ENCODE data around the gene EFCAB11.

Gene EFCAB11

GRCh38 chr14:89792489-89793366, 161.8 kb downstream of the EFCAB11 start:
- FAIRE-seq (no peak), DNase-seq (ENCODE audit: insufficient read length, low spot score) (no peak)
- no peak for TF ChIP-seq POLR2A (IDR thresholded peaks at IDR 0.05; ENCODE audit: low read depth, low read length)

DNA sequence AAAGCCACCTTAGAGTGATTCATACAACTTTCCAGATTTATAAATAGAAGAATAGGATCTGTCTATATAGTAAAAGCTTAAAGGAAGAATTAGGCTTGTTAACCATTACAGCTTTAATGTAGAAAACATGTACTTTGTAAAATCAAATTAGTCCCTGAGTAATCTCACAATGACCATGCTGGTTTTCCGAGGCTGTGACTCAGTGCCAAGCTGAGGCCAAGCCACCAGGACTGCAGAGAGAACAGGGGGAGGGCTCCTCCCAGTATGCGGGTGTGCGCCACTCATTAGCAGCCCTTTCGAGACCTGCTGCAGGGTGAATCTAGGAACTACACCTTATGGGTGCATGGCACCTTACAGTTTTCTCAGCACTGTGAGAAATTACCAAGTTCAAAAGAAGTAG, 167.0 kb downstream of the EFCAB11 start:
- no peak for TF ChIP-seq POLR2A (IDR thresholded peaks at IDR 0.05; ENCODE audit: low read depth, low read length)
- DNase-seq (ENCODE audit: insufficient read length, low spot score): no peak
- FAIRE-seq: no peak

DNA sequence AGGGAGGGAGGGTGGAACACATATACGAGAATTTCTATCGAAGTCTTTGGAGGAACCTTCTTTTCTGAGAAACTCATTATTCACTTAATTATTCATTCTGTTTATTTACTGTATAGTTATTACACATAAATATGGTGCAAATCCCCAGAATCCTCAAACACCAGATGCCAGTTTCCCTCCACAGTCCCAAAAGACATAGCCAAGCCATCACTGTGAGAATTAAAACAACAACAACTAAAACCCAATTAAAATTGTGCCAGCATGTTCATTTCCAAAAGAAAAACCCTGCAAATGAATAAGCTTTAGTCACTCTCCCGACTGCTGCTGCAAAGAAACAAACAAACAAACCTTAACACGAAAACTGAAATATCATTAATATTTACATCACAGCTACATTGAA, 173.5 kb downstream of the EFCAB11 start:
- DNase-seq (ENCODE audit: insufficient read length, low spot score) (no peak), FAIRE-seq (no peak)
- no peak for TF ChIP-seq POLR2A (IDR thresholded peaks at IDR 0.05; ENCODE audit: low read depth, low read length)

- FAIRE-seq: no peak
- no peak for TF ChIP-seq POLR2A (IDR thresholded peaks at IDR 0.05; ENCODE audit: low read depth, low read length)
- no peak for DNase-seq (ENCODE audit: insufficient read length, low spot score)
Measured at GRCh38 chr14:89779707-89780106, 174.8 kb downstream of the EFCAB11 start.

DNA sequence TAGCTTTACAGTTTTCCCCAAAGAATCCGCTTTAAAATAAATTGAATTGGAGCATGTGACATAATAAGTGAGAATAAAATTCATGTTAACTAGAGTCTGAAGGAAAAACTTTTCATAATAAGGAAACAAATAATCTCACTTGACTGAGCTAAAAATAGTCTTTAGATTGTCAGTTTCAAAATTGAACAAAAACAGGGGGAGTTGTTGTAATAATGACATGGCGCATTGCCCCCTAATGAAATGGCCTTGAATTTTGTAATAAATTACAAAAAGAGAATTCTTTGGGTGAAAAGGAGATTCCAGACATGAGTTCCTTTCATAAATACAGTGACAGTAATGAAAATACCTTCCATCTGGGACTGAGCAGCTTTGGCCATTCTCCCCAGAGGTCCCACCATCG, 178.6 kb downstream of the EFCAB11 start:
- DNase-seq (ENCODE audit: insufficient read length, low spot score): no peak
- TF ChIP-seq POLR2A (IDR thresholded peaks at IDR 0.05; ENCODE audit: low read depth, low read length): no peak
- FAIRE-seq: no peak

DNA sequence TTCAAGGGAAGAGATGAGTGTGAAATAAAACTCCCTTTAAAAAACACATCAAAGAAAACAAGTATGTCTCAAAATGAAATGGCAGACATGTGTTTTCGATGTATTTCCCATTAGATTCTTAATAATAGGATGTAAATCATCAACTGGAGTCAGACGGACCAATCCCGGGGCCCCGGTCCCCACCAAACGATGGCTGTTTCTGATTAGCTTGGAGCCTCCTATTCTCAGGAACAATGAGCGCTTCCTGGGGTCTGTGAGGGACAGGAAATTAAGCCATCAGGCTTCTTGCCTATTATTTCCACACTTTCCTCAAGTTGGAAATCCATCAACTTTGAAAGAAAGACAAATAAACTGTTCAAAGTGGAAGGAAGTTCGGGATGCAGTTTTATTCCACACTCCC, 179.4 kb downstream of the EFCAB11 start:
- no peak for TF ChIP-seq POLR2A (IDR thresholded peaks at IDR 0.05; ENCODE audit: low read depth, low read length)
- DNase-seq (ENCODE audit: insufficient read length, low spot score) (no peak), FAIRE-seq (no peak)

- TF ChIP-seq POLR2A (IDR thresholded peaks at IDR 0.05; ENCODE audit: low read depth, low read length): no peak
- DNase-seq (ENCODE audit: insufficient read length, low spot score) (peak; percentile 52), FAIRE-seq (peak; percentile 69)
Measured at GRCh38 chr14:89773644-89774316, 180.8 kb downstream of the EFCAB11 start.

DNA sequence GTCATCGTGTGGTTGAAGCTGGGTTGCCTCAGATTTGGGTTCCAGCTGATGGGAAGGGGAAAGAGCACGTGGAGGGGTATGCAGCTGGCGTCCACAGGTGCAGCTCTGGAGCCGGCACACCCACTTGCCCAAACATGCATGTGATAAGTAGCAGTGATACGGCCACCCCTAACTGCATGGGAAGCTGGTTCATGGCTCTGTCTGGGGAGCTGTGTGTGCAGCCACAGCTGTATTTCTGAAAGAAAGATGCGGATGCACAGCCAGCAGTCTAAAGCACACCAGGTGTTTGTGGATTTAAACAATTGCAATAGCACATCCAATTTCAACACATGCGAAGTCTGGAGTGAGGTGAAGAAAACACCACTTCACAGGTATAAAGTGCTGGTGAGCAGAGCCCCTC, 181.4 kb downstream of the EFCAB11 start:
- DNase-seq (ENCODE audit: insufficient read length, low spot score) (no peak), FAIRE-seq (no peak)
- no peak for TF ChIP-seq POLR2A (IDR thresholded peaks at IDR 0.05; ENCODE audit: low read depth, low read length)

DNA sequence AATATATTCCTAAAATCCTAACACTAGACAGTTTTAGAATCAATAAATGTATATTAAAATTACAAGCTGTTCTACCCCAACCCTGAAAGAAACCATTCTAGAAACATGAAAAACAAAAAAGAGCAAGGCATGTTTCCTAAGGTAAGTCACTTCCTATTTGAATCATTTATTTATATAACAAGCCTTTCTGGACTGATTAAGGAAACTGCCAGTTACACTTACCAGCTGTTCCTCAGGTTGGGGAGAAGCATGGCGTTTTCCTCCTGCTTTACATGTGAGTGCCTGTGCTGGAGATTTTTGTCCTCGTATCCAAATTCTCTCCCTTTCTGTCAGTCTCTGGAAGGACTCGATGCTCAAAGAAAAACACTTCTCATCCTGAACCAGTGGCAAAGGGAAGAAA, 183.3 kb downstream of the EFCAB11 start:
- TF ChIP-seq POLR2A (IDR thresholded peaks at IDR 0.05; ENCODE audit: low read depth, low read length): no peak
- FAIRE-seq (no peak), DNase-seq (ENCODE audit: insufficient read length, low spot score) (no peak)

- no peak for TF ChIP-seq POLR2A (IDR thresholded peaks at IDR 0.05; ENCODE audit: low read depth, low read length)
- DNase-seq (ENCODE audit: insufficient read length, low spot score) (no peak), FAIRE-seq (no peak)
Measured at GRCh38 chr14:89767861-89768268, 186.7 kb downstream of the EFCAB11 start.

- DNase-seq (ENCODE audit: insufficient read length, low spot score) (no peak), FAIRE-seq (no peak)
- TF ChIP-seq POLR2A (IDR thresholded peaks at IDR 0.05; ENCODE audit: low read depth, low read length): no peak
Measured at GRCh38 chr14:89767131-89767530, 187.4 kb downstream of the EFCAB11 start.

DNA sequence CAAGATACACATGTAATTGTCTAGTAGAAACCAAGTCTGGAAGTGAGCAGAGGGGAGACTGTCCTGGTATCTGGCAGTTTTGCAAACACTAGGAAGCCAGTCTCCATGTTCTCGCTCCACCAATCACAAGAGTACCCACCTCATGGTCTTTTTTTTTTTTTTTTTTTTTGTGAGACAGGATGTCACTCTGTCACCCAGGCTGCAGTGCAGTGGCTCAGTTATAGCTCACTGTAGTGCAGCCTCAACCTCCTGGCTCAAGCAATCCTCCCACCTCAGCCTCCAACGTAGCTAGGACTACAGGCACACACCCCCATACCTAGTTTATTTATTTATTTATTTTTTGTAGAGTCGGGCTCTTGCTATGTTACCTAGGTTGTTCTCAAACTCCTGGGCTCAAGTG, 189.2 kb downstream of the EFCAB11 start:
- FAIRE-seq (no peak), DNase-seq (ENCODE audit: insufficient read length, low spot score) (no peak)
- no peak for TF ChIP-seq POLR2A (IDR thresholded peaks at IDR 0.05; ENCODE audit: low read depth, low read length)

GRCh38 chr14:89760086-89760485, 194.4 kb downstream of the EFCAB11 start:
- no peak for TF ChIP-seq POLR2A (IDR thresholded peaks at IDR 0.05; ENCODE audit: low read depth, low read length)
- FAIRE-seq (no peak), DNase-seq (ENCODE audit: insufficient read length, low spot score) (no peak)

DNA sequence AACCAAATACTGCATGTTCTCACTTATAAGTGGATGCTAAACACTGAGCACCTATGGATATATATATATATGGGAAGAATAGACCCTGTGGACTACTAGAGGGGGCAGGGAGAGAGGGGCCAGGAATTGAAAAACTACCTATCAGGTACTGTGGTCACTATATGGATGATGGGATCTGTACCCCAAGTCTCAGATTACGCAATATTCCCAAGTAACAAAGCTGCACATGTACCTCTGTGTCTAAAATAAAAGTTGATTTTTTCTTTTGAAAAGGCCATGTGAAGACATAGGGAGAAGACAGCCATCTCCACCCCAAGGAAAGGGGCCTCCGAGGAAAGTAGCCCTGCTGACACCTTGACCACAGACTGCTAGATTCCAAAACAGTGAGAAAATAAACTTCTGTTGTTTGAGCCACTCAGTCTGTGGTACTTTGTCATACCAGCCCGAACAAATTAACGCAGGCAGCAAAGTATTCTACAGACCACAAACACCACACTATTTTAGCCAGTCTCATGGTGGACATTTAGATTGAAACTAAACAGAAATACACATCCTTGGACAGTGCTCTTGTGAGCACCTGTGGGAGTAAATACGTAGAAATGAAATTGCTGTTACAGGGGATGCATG, 197.1 kb downstream of the EFCAB11 start:
- DNase-seq (ENCODE audit: insufficient read length, low spot score) (no peak), FAIRE-seq (no peak)
- TF ChIP-seq POLR2A (IDR thresholded peaks at IDR 0.05; ENCODE audit: low read depth, low read length): no peak
